NB4 (cell line): ENCODE measurements around the gene ENPEP.

Source experiments
- MAX ChIP-seq: IDR thresholded peaks from 2 replicates; pipeline ENCODE4 v1.6.1; 2011; ENCODE audit warnings: low read depth, low read length
- MYC ChIP-seq: IDR thresholded peaks from 2 replicates; pipeline ENCODE4 v1.6.1; 2011; ENCODE audit warnings: low read depth, low read length
- POLR2A ChIP-seq: IDR thresholded peaks from 2 replicates; pipeline ENCODE4 v1.6.1; 2011; ENCODE audit warnings: mild to moderate bottlenecking; ENCODE audit not compliant: insufficient read length; ENCODE audit errors: extremely low read depth
- TF ChIP-seq, protein P1 (sequence below): IDR thresholded peaks from one replicate; pipeline ENCODE4 v1.5.1; 2012; ENCODE audit warnings: low read depth, low read length

DNA sequence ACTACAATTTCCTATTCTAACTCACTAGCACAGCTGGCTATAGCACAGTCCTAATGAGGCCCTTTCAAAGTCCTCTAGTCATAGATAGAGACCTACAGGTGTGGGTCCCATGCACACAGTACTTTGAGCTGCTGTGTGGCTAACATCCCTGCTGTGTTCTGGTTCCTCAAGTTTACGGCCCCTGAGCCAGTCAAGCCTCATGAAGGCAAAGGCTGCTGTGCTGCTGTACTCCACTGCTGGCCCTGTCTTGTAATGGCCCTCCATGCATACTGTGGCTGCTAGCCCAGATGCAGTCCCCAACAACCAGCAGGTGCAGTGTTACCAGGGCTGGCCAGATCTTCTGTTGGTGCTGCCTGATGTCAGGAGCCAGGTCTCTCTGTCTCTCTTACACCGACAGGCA is 23.4 kb upstream of the ENPEP start:
- TF ChIP-seq, protein P1, sequence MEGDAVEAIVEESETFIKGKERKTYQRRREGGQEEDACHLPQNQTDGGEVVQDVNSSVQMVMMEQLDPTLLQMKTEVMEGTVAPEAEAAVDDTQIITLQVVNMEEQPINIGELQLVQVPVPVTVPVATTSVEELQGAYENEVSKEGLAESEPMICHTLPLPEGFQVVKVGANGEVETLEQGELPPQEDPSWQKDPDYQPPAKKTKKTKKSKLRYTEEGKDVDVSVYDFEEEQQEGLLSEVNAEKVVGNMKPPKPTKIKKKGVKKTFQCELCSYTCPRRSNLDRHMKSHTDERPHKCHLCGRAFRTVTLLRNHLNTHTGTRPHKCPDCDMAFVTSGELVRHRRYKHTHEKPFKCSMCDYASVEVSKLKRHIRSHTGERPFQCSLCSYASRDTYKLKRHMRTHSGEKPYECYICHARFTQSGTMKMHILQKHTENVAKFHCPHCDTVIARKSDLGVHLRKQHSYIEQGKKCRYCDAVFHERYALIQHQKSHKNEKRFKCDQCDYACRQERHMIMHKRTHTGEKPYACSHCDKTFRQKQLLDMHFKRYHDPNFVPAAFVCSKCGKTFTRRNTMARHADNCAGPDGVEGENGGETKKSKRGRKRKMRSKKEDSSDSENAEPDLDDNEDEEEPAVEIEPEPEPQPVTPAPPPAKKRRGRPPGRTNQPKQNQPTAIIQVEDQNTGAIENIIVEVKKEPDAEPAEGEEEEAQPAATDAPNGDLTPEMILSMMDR, result no peak
- TF ChIP-seq POLR2A (no peak), MAX (no peak), MYC (no peak)
